Natural killer cell (primary cell): ENCODE results near the gene PLXDC1. TPM values are rescaled to one million over a fixed set of nuclear protein-coding genes. Genes with fewer than 3 reads are reported as not detected.

ENCODE experiments used
- ATAC-seq, 3 donors: fragments of 150-1000 bp in 2 of 3; fragments of 200-7000 bp in 1 of 3; cut with Tn5 transposase; 1 replicate in 1 of 3; 2 replicates in 2 of 3; pipeline ENCODE4 v1.10.0; 2021; ENCODE audit warnings: mild to moderate bottlenecking in 2 of 3, moderate library complexity in 2 of 3
- DNase-seq, 2 donors: peaks; one replicate each; pipeline versions ENCODE4 v3.0.0 to v3.0.0-alpha.2; 2013 to 2021; ENCODE audit warnings: mixed read lengths in 1 of 2
- H3K27ac ChIP-seq: one replicate; pipeline ENCODE4 v1.5.1; 2013; ENCODE audit warnings: mild to moderate bottlenecking, low read length
- H3K27me3 ChIP-seq: one replicate; pipeline ENCODE4 v1.6.1; 2013; ENCODE audit warnings: low read length; ENCODE audit not compliant: control insufficient read depth, insufficient read depth
- H3K36me3 ChIP-seq: one replicate; pipeline ENCODE4 v1.6.1; 2013; ENCODE audit warnings: low read length; ENCODE audit not compliant: control insufficient read depth, insufficient read depth
- H3K4me1 ChIP-seq: one replicate; pipeline ENCODE4 v1.6.1; 2013; ENCODE audit warnings: low read length; ENCODE audit not compliant: control insufficient read depth, insufficient read depth
- H3K4me3 ChIP-seq: one replicate; pipeline ENCODE4 v1.5.1; 2013; ENCODE audit warnings: low read length
- H3K9me3 ChIP-seq: one replicate; pipeline ENCODE4 v1.6.1; 2013; ENCODE audit warnings: low read length; ENCODE audit not compliant: control insufficient read depth, insufficient read depth
- H3K27ac Mint-ChIP-seq, 2 donors: one replicate each; pipeline ENCODE4 v1.8.0; 2022; ENCODE audit warnings: mild to moderate bottlenecking in 2 of 2, mixed read lengths in 2 of 2, moderate library complexity in 1 of 2
- H3K27me3 Mint-ChIP-seq, 2 donors: one replicate each; pipeline ENCODE4 v1.8.0; 2022; ENCODE audit warnings: low read depth in 2 of 2, mixed read lengths in 2 of 2
- H3K36me3 Mint-ChIP-seq: one replicate; pipeline ENCODE4 v1.8.0; 2022; ENCODE audit warnings: mixed read lengths
- H3K4me1 Mint-ChIP-seq, 2 donors: one replicate each; pipeline ENCODE4 v1.8.0; 2022; ENCODE audit warnings: mixed read lengths in 2 of 2
- H3K4me3 Mint-ChIP-seq: one replicate; pipeline ENCODE4 v1.8.0; 2022; ENCODE audit warnings: mild to moderate bottlenecking, moderate library complexity, mixed read lengths
- H3K9me3 Mint-ChIP-seq, 2 donors: one replicate each; pipeline ENCODE4 v1.8.0; 2022; ENCODE audit warnings: mixed read lengths in 2 of 2
- WGBS: methylation state at CpG from one replicate; pipeline ENCODE4 v1.1.7; 2013; ENCODE audit warnings: missing lambda C conversion rate; ENCODE audit not compliant: insufficient coverage; 5-methylcytosine and 5-hydroxymethylcytosine counted together
- intact Hi-C: fragments of 100-400 bp; cut with micrococcal nuclease; formaldehyde crosslinking; loops from one replicate; pipeline ENCODE4 v1.14.2; 2022
- total RNA-seq, 4 donors: library from RNA; stranded (reverse); fragments of 120-200 nt in 1 of 4; gene quantifications; one replicate each; pipeline versions ENCODE4 v1.2.3 to v1.2.4, GENCODE V29; 2013 to 2022
- TF ChIP-seq, protein P1 (sequence below): fragments of 200-600 bp; IDR thresholded peaks from one replicate; pipeline ENCODE4 v1.8.0; 2022; ENCODE audit warnings: antibody characterized with exemption

PLXDC1 gene
- total RNA-seq, 3 donors from 2014 or later (not counting 1 experiment from before 2014, with no cell fraction given) = 5.7 to 53.6 (median 15.9) TPM

DNA sequence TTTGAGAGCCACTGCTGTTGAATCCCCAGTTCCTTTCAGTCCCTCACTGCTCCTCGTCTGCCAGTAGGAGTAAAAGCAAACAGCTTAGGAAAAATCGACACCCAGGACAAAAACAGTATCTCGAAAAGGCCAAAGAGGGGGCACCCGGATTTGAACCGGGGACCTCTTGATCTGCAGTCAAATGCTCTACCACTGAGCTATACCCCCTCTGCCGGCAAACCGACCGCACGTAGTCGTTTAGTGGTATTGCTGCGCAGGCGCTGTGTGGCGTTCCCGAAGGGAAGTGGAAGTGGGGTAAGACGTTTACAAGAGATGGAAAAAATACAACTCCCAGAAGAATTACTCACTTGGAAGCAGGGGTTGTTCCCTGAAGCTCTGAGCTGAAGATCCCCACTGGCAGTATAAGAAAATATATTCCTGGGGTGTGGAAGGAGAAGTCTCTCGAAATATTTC, 2.2 kb upstream of the PLXDC1 start:
- intact Hi-C loops = loop anchor here (1.0 to 5.0 kb wide), 8 partner anchors 59 to 426 kb away; partner anchors contain the start of genes CWC25, LASP1 and PSMB3
- H3K27me3 Mint-ChIP-seq = peaks cover 18 to 21% of the 10 kb centered on the region in 2 donors
- peak overlapping the region; percentile 100 for H3K27ac Mint-ChIP-seq
- H3K9me3 Mint-ChIP-seq = no peaks in the 10 kb centered on the region
- H3K27me3 ChIP-seq = peaks cover 12% of the 10 kb centered on the region
- peaks cover 10% of the 10 kb centered on the region for H3K36me3 Mint-ChIP-seq
- TF ChIP-seq, protein P1, sequence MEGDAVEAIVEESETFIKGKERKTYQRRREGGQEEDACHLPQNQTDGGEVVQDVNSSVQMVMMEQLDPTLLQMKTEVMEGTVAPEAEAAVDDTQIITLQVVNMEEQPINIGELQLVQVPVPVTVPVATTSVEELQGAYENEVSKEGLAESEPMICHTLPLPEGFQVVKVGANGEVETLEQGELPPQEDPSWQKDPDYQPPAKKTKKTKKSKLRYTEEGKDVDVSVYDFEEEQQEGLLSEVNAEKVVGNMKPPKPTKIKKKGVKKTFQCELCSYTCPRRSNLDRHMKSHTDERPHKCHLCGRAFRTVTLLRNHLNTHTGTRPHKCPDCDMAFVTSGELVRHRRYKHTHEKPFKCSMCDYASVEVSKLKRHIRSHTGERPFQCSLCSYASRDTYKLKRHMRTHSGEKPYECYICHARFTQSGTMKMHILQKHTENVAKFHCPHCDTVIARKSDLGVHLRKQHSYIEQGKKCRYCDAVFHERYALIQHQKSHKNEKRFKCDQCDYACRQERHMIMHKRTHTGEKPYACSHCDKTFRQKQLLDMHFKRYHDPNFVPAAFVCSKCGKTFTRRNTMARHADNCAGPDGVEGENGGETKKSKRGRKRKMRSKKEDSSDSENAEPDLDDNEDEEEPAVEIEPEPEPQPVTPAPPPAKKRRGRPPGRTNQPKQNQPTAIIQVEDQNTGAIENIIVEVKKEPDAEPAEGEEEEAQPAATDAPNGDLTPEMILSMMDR = no peak
- H3K36me3 ChIP-seq = no peaks in the 10 kb centered on the region
- peaks cover 41 to 48% of the 10 kb centered on the region in 2 donors for H3K4me1 Mint-ChIP-seq
- peak overlapping the region; percentile 55 for H3K27ac ChIP-seq
- DNase-seq (peak; percentile 92 to 96), ATAC-seq (peak; percentile 63 to 76 (median 64))
- H3K4me1 ChIP-seq = peaks cover 35% of the 10 kb centered on the region
- peak overlapping the region; percentile 100 for H3K4me3 Mint-ChIP-seq
- peak overlapping the region; percentile 91 for H3K4me3 ChIP-seq
- 0% methylated on average over 6 of the region's 16 CpGs for WGBS
- H3K9me3 ChIP-seq = no peaks in the 10 kb centered on the region

DNA sequence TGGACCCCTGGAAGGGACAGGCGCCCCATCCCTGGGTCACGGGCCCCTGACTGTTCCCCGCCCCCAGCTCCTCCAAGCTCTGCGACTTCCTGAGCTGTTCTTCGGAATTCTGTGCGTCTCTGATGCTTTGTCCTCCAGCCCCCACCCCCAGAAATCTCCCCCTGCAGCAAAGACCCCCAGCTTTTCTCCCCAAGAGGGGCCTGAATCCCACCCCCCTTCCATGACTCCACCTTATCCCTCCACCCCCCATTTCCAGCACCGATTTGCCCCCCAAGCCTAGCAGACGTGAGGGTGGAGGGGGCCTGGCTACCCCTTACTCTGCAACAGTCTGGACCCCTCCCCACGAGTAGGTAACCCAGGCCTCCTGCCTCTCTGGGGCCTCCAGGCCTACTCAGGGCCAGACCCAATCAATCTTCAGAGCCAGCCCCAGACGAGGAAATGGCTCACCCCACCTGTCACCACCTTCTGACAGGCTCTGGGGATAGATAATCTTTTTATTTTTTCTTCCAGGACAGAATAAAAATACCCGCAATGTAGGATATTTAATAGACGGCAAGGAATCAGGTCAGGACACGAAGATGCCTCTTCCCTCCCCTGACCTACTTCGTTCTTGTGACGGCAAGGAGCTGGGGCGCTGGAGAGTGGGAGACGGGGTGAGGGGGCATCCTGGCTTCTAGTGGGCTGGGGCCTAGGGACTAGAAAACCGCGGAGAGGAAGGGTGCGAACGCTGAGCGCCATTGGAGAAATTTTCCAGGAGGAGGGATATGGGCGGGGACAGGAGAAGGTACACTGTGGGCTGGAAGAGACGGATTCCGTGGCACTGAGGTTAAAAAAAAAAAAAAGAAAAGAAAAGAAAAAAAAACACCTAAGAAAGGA, 744 bp upstream of the PLXDC1 start:
- ATAC-seq = no peak
- intact Hi-C loops = loop anchor here (2.0 to 5.0 kb wide), 6 partner anchors 57 to 425 kb away; partner anchors contain the start of genes CWC25, LASP1 and PSMB3
- 19% methylated on average over 22 of the region's 25 CpGs for WGBS
- H3K27me3 Mint-ChIP-seq = peaks cover 18 to 21% of the 10 kb centered on the region in 2 donors
- TF ChIP-seq, protein P1 = no peak
- H3K9me3 ChIP-seq = no peaks in the 10 kb centered on the region
- H3K4me3 ChIP-seq = peak overlapping the region; percentile 91
- peaks cover 12% of the 10 kb centered on the region for H3K27me3 ChIP-seq
- H3K36me3 Mint-ChIP-seq = peaks cover 10% of the 10 kb centered on the region
- H3K4me3 Mint-ChIP-seq = peak overlapping the region; percentile 100
- no peaks in the 10 kb centered on the region for H3K36me3 ChIP-seq
- H3K9me3 Mint-ChIP-seq = no peaks in the 10 kb centered on the region
- peak in 1 of 2 donors; percentile 63 for DNase-seq
- peak overlapping the region; percentile 17 for H3K27ac ChIP-seq
- H3K4me1 Mint-ChIP-seq = peaks cover 41 to 48% of the 10 kb centered on the region in 2 donors
- peak overlapping the region; percentile 100 for H3K27ac Mint-ChIP-seq
- peaks cover 35% of the 10 kb centered on the region for H3K4me1 ChIP-seq

DNA sequence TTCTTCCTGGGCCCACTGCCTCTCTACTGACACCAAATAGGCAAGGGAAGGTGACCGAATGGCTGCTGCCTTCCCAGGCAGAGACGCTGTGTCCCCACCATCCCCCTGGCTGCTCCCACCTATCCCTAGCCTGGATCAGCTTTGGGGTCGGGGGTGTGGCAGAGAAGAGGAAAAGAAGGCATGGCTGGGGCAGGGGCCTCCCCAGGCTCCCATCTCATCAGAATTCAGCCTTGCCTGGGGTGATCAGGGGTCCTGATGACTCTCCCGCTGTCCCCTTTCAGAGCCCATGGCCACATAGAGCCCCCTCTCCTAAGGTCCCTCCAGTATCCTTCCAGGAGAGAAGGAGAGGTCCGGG, 665 bp downstream of the PLXDC1 start:
- H3K4me3 ChIP-seq = no peak overlapping the region
- H3K27ac ChIP-seq = no peak overlapping the region
- H3K4me1 Mint-ChIP-seq = peaks cover 41 to 48% of the 10 kb centered on the region in 2 donors
- H3K36me3 Mint-ChIP-seq = peaks cover 10% of the 10 kb centered on the region
- no peak for DNase-seq
- peaks cover 12% of the 10 kb centered on the region for H3K27me3 ChIP-seq
- TF ChIP-seq, protein P1 = no peak
- peaks cover 35% of the 10 kb centered on the region for H3K4me1 ChIP-seq
- no peaks in the 10 kb centered on the region for H3K9me3 Mint-ChIP-seq
- ATAC-seq = no peak
- H3K9me3 ChIP-seq = no peaks in the 10 kb centered on the region
- intact Hi-C loops = loop anchor here (5.0 kb wide), 4 partner anchors 248 to 423 kb away; partner anchors contain the start of genes LASP1 and PSMB3
- peak overlapping the region; percentile 76 for H3K4me3 Mint-ChIP-seq
- WGBS = 67% methylated on average over 2 of the region's 5 CpGs
- H3K36me3 ChIP-seq = no peaks in the 10 kb centered on the region
- peaks cover 18 to 21% of the 10 kb centered on the region in 2 donors for H3K27me3 Mint-ChIP-seq
- no peak overlapping the region for H3K27ac Mint-ChIP-seq
